GM15510 (cell line): Measurements from ENCODE around the gene MPP4.

Experiments
- POLR2A ChIP-seq: IDR thresholded peaks from 3 replicates; pipeline ENCODE4 v1.6.1; 2011; ENCODE audit warnings: borderline replicate concordance; ENCODE audit not compliant: insufficient read length; ENCODE audit errors: extremely low read depth

Gene MPP4

GRCh38 chr2:201647431-201647830 is 51.0 kb downstream of the MPP4 start:
- no peak for TF ChIP-seq POLR2A

DNA sequence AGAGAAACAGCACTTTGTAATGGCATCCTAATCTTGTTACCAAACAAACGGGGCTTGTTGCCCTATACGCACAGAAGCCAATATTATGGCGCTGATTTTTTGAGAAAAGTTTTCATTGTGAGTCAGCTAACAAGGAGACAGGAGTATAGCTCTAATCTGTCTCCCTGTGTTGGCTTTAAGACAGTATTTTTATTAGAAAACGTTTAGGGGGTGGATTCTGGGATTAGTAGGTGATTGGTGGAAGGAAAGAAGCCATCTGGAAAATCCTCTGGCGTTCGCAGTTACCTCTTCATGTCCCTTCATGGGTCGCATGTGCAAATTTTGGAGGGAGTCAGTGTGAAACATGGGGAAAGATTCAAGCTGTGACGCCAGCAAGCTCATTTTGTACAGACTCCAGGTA is 54.4 kb downstream of the MPP4 start:
- no peak for TF ChIP-seq POLR2A

DNA sequence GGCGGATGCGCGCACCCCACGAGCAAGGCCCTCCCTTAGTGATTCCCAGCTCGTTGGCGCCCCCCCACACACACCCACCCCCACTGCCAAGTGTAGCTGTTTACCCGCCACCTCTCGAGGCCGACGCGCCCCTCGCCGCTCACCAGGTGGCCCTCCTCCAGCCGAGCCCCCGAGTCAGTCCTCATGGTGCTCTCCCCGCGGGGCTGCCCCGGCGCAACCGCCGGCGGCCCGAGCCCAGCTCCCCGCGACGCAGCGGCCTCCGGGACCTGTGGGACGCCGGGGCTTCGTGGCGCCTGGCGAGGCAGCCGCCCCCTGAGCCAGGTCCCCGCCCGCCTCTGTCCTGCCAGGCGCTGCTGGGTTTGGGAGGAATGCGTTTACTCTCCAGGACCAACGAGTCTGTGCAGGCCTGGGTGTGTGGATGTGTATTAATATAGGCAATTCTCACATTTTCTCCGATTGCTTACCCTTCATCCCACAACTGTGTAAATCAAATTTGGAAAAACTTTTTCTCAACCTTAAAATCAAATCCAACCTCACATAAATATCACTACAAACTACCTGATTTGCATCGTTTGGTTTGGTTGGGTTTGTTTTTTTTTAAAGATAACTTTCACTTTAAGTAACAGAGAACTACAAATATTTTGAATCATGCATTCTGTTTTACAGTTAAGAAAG is 55.1 kb downstream of the MPP4 start, which contains the start of gene TMEM237:
Gene TMEM237, minus strand, starts transcription at position 288 of the 675 bp plus-strand sequence. Its CDS starts 103 bp downstream, at position 185.
- no peak for TF ChIP-seq POLR2A

- peak; percentile 81 for TF ChIP-seq POLR2A
Measured at GRCh38 chr2:201642579-201643215, 55.7 kb downstream of the MPP4 start.

- no peak for TF ChIP-seq POLR2A
Measured at GRCh38 chr2:201642086-201642578, 56.3 kb downstream of the MPP4 start.

DNA sequence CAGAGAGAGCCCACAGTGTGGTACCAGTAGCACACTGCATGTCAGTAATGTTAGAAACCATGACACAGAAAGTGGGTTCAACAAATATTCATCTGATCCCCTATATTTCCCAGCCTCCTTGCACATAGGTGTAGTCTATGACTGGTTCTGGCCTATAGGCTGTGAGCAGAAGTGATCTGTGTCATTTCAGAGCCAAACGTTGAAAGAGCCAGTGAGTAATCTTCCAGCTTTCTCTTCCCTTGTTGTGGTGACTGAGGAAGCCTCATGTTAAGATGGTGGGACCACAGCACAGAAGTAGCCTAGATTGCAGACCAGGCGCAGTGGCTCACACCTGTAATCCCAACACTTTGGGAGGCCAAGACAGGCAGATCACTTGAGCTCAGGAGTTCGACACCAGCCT is 59.2 kb downstream of the MPP4 start:
- TF ChIP-seq POLR2A, result no peak

DNA sequence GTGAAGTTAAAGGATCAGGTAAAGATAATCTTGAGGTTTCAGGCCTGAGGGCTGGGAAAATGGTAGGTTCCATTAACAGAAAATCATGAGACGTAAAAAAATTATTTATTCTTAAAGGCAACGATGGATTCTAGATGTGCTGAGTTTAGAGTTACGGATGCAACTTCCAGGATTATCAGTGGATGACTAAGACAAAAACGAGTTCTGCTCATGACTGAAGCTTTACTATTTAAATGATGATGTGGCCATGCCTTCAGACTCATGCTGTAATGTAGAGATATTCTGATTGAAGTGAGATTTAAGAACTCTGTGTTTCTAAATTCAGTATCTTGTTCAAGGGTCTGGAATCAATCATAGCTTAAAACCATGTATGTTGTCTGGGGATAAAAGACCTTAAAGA is 60.1 kb downstream of the MPP4 start:
- no peak for TF ChIP-seq POLR2A

DNA sequence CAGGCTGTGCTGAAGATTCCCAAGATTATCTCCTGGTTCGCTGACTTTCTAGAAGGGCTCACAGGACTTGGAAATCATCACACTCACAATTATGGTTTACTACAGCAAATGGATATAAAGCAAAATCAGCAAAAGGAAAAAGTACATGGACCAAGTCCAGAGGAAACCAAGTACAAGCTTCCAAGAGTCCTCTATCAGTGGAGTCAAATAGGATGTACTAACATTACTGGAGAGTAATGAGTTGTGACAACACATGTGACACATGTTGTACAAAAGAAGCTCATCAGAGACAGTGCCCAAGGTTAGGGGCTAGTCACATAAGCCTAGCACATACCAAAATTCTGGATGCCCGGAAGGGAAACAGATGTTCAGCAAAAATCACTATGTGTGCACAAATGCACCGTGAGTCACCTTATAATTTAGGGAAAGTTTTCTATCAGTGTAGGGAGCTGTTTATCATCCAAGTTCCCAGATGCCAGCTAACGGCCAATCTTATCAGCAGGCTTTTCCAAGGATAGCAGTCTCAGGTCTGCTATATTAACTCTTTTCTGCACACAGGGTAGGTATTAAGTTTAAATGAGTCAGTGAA is 64.7 kb downstream of the MPP4 start:
- TF ChIP-seq POLR2A, result no peak

- TF ChIP-seq POLR2A, result no peak
Measured at GRCh38 chr2:201631041-201631440, 67.4 kb downstream of the MPP4 start.

DNA sequence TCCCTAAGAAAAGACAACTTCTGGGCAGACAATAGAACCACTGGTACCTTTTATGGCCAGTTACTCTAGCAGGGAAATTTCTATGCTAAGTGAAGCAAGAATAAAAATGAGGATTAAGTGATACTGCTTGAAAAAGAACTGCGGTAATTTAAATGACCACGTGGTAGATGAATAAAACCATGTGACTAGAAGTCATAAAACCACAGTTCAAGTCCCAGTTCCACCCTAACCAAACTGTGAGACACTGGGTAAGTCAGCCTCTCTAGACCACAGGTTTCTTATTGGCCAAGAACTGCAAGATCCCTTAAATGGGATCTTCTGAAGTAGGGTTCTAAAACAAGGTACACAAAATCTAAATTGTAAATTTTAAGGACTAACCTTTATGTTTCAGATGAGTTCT is 67.9 kb downstream of the MPP4 start:
- TF ChIP-seq POLR2A, result no peak

- TF ChIP-seq POLR2A, result no peak
Measured at GRCh38 chr2:201628545-201628944, 69.9 kb downstream of the MPP4 start.

DNA sequence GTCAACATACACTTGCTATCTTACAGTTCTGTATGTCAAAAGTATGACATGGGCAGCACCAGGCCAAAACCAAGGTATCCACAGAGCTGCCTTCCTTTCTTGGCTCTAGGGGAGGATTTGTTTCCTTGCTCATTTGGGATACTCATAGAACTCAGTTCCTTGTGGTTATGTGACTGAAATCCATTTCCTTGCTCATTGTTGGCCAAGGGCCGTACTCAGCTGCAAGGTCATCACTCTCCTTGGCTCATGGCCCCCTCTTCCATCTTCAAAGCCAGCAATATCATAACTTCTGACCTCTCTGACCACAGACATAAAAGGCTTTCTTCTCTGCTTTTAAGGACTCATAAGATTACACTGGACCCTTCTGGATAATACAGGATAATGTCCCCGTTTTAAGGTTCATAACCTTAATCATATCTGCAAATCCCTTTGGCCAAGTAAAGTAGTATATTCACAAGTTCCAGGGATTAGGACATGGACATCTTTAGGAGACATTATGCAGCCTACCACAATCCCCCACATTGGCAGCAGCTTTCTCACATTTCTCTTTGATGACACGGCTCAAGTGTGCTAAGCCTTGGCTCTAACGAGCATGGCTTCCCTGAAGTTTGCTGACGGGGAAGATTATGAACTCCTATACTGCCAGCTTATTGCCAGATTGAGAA is 76.0 kb downstream of the MPP4 start:
- no peak for TF ChIP-seq POLR2A

GRCh38 chr2:201621293-201621999 is 77.0 kb downstream of the MPP4 start:
- TF ChIP-seq POLR2A, result no peak
